GM12874 (cell line): Measurements from ENCODE around the gene JPT1.

Source experiments
- TF ChIP-seq, protein P1 (sequence below): IDR thresholded peaks from 2 replicates; pipeline ENCODE4 v1.5.1; 2011; ENCODE audit warnings: low read depth, mild to moderate bottlenecking, control low read depth, low read length, moderate library complexity; ENCODE audit not compliant: insufficient read depth

The JPT1 gene

DNA sequence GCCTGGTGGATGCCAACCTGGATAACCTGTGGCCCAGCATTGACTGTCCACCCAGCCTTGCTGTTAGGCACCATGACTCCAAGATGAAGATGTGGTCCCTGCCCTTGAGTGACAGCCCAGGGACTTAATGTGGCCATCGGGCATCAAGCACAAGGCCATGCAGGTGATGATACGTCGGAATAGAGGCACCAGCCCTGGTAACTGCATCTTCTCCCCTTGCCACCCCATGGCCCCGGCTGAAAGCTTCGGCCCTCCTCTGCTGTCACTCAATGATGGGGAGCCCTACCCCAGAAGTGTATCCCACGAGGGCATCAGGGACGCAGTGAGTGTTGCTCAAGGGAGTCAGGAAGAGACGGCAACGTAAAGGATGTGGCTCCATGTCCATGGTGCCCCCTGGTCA, 24.7 kb downstream of the JPT1 start:
- TF ChIP-seq, protein P1, sequence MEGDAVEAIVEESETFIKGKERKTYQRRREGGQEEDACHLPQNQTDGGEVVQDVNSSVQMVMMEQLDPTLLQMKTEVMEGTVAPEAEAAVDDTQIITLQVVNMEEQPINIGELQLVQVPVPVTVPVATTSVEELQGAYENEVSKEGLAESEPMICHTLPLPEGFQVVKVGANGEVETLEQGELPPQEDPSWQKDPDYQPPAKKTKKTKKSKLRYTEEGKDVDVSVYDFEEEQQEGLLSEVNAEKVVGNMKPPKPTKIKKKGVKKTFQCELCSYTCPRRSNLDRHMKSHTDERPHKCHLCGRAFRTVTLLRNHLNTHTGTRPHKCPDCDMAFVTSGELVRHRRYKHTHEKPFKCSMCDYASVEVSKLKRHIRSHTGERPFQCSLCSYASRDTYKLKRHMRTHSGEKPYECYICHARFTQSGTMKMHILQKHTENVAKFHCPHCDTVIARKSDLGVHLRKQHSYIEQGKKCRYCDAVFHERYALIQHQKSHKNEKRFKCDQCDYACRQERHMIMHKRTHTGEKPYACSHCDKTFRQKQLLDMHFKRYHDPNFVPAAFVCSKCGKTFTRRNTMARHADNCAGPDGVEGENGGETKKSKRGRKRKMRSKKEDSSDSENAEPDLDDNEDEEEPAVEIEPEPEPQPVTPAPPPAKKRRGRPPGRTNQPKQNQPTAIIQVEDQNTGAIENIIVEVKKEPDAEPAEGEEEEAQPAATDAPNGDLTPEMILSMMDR, result no peak

DNA sequence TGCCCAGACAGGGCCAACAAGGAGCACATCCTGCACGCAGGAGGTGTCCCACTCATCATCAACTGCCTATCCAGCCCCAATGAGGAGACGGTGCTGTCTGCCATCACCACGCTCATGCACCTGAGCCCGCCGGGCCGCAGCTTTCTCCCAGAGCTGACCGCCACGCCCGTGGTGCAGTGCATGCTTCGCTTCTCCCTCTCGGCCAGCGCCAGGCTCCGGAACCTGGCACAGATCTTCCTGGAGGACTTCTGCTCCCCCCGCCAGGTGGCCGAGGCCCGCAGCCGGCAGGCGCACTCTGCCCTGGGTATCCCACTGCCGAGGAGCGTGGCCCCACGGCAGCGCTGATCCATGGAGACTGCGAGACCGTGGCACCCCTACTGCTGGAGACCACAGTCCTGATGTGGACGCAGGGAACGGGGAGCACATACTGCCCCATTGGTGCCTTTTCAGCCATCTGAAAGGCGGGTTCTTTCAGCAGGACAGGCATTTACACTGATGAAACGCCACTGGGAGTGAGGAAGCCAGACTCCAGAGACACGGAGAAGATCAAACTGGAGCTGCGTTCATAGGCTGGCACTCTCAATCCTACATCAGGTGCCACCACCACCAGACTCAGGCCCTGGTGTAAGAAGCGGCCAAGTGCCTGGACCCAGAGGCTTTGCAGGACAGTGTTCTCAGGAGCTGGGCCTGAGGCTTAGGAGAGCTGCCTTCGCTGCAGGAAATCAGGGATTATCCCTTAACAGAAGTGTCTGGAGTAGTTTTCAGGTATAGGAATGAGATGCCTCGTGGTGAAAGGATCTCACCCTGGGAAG, 25.4 kb downstream of the JPT1 start:
- TF ChIP-seq, protein P1, result no peak

DNA sequence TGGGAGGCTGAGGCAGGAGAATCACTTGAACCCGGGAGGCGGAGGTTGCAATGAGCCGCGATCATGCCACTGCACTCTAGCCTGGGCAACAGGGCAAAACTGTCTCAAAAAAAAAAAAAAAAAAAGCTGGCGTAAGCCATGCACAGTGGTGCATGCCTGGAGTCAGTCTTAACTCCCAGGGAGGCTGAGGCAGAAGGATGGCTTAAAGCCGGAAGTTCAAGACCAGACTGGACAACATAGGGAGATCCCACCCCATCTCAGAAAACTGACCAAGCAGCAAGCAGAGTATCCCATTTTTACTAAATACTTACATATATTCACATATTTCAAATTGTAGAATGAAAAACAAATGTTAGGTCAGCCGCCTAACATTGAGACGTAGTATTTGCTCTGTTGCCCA, 27.4 kb downstream of the JPT1 start:
- TF ChIP-seq, protein P1, result no peak

DNA sequence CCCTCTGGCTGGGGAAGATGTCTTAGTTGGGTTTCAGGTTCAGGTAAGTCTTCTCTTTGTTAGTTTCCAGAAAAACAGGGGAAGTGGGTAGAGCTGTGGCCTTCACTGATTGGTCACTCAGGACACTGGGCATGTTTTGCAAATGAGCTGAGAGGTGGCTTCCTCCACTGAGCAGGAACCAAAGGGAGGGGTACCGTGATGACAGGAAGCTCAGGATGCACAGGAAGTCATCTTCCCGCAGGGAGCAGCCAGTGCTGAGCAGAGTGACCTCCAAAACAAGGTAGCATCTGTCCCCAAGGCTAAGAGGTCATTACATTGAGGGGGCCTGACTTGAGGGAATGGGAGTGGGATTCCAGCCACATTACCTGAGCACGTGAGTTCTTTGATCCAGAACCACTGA, 28.3 kb downstream of the JPT1 start:
- TF ChIP-seq, protein P1, result no peak

DNA sequence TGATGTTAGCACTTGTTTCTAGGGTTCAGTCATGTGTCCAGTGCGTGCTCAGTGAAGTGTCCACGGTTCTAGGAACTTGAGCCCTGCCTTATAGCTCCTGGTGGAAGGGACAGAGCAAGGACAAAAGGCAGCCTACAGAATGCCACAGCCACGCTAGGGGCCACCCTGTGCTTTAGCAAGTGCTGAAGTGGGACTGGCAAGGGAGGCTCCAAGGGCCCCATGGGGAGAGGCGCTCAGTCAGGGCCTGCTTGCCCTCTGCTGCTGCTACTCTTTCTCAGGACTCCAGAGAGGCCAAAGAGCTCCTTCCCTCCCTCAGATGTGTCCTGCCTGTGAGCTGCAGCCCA, 29.5 kb downstream of the JPT1 start:
- TF ChIP-seq, protein P1, result no peak

DNA sequence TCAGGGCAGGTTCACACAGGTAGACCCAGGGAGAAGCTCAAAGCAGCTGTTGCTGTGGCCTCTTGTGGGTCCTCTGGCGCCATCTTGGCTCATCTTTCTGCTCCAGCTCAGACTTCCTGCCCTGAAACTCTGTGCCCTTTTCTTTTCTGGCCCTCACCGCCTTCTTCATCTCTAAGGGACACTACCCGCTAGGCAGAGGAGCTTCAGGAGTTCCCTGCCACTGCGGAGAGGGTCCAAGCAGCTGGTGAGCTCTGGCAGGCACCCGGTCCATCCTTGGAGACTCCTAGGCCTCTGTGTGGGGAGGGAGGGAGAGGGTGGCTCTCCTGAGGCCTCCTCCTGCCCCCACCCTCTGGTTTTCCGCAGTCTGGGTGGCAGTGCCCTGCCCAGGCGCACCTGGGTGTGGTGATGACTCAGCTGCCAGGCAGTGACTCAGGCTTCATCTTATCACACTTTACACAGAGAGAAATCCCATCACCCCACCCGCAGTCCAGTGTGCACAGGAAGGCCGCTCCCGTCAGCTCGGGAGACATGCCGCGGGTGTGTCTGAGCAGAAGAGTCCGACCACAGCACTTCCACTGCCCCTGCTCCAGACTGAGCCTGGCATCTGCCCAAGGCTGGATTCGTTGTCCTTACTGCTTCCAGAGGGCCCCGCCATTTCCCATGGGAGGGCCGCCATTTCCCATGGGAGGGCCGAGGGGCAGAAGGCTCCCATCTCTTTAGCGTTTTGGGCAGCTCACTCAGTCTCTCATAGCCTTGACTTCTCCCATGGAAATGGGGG, 30.1 kb downstream of the JPT1 start:
- TF ChIP-seq, protein P1, result no peak

DNA sequence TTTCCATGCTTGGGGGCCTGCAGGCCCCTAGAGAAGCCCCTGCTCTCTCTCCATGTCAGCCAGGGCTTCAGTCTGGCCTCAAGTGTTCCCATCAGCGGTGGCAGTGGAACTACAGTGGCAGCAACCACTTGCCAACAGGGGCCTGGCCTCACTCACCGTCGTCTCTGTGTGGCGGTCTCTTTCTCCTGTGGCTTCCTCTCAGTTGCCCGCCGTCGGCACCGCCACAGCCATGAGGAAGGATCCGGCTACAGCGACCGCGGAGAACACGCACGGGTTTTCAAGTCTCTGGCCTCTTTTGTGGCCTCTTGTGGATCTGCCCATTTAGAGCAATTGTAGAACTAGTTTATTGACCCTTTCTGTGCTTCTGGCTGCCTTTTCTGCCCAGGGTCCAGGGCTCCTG, 36.0 kb downstream of the JPT1 start:
- TF ChIP-seq, protein P1, result no peak
